T1000 (cell line): Measurements from ENCODE around the gene ZNF524.
A peak's percentile ranks its signal among the peaks of the same experiment; 100 is the strongest.

Source experiments
- DNase-seq: peaks from one replicate; lab custom pipeline; 2025; ENCODE audit warnings: mixed read lengths; lab: John Stamatoyannopoulos, UW

ZNF524 gene

DNA sequence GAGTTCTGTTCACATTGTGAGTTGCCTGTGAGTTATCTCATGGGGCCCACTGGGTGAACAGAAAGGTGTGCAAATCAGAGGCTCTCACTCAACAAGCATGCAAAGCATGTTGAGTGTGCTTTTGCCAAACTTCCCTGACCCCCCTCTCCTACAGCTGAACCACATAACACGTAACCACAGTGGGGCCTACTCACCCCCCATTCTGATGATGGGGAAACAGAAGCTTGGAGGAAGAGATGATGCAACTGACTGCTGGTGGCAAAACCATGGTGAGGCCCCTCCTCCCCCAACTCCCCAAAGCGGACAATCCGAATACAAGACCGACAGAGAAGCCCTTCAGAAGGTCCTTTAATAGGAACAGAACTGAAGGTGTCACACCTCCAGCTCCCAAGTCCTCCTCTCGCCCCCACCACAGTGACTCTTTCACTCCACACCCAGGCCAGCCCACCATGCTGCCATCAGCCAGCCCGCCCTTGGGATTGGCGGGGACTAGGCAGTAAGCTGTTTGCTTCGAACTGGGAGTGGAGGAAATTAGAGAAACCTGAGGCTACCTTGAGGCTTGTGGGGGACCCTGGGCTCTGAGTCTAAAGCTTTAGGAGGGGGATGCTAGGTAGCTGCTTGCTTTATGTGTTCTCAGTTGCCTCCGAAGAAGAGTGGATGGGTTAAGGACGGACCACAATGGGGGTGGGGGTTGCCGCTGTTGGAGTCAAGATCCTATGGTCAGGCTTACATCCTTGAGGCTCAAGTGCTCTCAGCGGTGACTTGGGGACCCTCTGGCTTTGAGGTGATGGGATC is 20.5 kb downstream of the ZNF524 start:
- DNase-seq = no peak

GRCh38 chr19:55621205-55621672 is 21.2 kb downstream of the ZNF524 start:
- DNase-seq = no peak

GRCh38 chr19:55621673-55622231 is 21.7 kb downstream of the ZNF524 start:
- DNase-seq = no peak

DNA sequence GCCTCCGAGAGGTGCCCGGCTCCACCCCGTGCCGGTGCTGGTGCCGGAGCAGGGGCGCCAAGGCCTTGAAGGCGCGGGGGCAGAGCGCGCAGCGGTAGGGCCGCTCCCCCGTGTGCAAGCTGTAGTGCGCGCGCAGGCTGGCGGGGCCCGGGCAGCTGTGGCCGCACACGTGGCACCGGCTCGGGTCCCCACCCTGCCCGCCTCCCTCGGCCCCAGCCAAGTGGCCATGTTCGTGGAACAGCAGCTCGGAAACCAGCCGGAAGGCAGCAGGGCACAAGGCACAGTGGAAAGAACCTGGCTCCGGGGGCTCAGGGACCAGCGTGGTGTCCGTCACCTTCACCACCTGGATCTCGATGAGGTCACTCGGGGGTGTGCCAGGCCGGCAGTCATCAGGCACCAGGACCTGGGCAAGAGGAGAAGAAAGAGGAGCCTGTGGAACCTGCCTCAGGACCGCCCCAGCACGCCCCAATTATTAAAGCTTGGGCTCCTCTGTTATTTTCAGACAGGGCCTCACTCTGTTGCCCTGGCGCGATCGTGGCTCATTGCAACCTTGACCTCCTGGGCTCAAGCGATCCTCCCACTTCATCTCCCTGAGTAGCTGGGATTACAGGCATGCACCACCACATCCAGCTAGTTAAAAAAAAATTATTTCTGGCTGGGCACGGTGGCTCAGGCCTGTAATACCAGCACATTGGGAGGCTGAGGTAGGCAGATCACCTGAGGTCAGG is 22.3 kb downstream of the ZNF524 start:
- no peak for DNase-seq

GRCh38 chr19:55623130-55623529 is 23.0 kb downstream of the ZNF524 start:
- no peak for DNase-seq

- DNase-seq = no peak
These were observed 23.5 kb downstream of the ZNF524 start for GRCh38 chr19:55623561-55623960.

DNA sequence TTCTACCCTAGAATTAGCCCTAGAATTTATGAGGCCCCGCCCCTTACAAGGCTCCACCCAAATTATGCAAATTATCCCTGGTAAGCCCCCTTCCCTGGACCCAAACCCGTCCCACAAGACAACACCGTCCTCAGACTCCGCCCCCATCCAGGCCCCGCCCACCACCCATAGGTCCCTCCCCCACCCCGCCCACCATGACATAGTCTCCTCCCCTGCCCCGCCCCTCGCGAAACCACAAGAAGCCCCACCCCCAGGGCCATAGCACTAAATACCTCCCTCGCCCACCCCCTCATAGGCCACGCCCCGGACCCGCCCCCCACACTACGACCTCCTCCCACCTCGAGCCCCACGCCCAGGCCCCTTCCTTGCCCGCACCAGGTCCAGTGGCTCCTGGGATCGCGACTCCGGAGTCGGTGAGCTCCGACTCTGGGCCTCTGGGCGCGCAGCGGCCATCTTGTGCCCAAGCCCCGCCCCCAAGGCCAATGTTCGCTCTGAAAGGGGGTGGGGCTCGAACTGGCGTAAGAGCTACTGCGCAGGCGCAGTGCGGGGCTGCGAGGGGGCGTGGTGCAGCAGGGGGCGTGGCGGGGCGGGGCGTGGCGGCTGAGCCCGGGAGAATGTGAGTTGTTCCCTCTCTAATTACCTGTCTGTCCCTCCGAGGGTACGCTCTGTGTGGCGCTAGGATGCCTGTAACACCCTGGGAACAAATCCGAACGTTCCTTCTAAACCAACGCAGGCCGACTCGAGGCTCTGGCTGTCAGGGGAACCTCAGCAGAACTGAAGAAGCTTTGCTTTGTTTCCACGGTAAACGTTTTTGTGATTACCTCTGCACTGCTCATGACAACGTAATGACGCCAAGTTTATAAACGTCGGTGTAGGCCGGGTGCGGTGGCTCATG is 24.3 kb downstream of the ZNF524 start, which contains the start of gene ZNF784:
Gene ZNF784, minus strand, starts transcription at position 458 of the 895 bp plus-strand sequence. Its CDS starts 5 bp downstream, at position 453.
- DNase-seq = peak; percentile 92

GRCh38 chr19:55625004-55625326 is 24.9 kb downstream of the ZNF524 start:
- no peak for DNase-seq

DNA sequence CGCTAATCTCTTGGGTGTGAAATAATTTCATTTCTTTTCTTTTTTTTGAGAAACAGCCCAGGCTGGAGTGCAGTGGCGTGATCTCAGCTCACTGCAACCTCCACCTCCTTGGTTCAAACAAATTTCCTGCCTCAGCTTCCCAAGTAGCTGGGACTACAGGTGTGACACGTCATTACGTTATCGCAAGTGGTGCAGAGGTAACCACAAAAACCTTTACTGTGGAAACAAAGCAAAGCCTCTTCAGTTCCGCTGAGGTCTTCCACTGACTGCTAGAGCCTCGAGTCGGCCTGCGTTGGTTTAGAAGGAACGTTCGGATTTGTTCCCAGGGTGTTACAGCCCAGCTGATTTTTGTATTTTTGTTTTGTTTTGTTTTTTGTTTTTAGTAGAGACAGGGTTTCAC is 26.3 kb downstream of the ZNF524 start:
- no peak for DNase-seq

DNA sequence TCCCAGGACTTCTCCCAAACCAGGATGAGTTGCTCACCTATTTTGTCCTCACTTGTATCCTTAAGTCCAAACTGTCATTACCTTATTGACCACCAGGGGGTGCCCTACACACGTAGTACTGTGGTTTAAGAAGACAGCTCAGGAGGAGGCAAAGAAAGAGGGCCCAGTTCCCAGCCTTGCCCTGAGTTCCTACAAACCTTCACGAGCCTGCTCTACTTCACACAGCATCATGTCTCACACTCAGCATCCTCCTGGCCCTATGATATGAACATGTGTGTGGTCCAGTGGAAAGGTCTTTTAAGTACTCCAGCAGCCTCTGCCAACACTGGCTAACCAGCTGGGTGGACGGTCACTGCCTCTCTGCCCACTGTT is 32.4 kb downstream of the ZNF524 start:
- peak; percentile 71 for DNase-seq

- DNase-seq = no peak
These were observed 33.8 kb downstream of the ZNF524 start for GRCh38 chr19:55633861-55634260.

- DNase-seq = no peak
These were observed 35.2 kb downstream of the ZNF524 start for GRCh38 chr19:55635334-55635717.

GRCh38 chr19:55635856-55636440 is 35.9 kb downstream of the ZNF524 start:
- no peak for DNase-seq

DNA sequence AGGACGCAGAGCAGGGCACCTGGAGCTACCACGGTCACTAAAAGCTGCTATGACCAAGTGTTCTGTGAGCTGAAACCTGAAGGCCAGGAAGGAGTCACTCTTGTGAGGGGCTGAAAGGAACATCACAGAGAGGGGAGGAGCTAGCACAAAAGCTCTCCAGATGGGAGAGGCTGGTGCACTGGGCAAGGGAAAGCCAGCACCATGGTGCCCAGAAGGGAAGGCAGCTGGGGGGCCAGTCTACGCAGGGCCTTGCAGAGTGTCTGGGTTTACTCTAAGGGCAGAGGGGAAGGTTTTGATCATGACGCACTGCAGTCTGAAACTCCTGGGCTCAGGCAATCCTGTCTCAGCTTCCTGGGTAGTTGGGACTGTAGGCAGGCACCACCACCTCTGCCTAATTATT is 36.6 kb downstream of the ZNF524 start:
- no peak for DNase-seq

DNA sequence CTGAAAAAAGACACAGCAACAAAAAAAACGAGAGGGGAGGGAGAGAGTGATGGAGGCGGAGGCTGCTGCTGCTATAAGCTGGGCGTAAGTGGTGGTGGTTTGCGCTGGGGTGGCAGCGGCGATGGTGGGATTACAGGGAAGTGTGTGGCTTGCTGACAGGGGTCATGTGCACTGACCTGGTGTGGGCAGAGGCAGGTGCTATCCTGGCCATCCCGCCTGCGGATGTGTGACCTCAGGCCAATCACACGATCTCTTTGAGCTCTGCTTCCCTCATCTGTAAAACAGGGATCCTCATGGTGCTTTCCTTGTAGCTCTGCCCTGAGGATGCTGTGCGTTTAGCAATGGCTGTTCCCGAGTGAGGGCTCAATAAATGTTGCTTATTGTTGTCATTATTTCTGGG is 37.4 kb downstream of the ZNF524 start:
- no peak for DNase-seq

- DNase-seq = peak; percentile 6
These were observed 38.8 kb downstream of the ZNF524 start for GRCh38 chr19:55638864-55639359.

GRCh38 chr19:55640043-55640576 is 40.0 kb downstream of the ZNF524 start:
- DNase-seq = no peak

DNA sequence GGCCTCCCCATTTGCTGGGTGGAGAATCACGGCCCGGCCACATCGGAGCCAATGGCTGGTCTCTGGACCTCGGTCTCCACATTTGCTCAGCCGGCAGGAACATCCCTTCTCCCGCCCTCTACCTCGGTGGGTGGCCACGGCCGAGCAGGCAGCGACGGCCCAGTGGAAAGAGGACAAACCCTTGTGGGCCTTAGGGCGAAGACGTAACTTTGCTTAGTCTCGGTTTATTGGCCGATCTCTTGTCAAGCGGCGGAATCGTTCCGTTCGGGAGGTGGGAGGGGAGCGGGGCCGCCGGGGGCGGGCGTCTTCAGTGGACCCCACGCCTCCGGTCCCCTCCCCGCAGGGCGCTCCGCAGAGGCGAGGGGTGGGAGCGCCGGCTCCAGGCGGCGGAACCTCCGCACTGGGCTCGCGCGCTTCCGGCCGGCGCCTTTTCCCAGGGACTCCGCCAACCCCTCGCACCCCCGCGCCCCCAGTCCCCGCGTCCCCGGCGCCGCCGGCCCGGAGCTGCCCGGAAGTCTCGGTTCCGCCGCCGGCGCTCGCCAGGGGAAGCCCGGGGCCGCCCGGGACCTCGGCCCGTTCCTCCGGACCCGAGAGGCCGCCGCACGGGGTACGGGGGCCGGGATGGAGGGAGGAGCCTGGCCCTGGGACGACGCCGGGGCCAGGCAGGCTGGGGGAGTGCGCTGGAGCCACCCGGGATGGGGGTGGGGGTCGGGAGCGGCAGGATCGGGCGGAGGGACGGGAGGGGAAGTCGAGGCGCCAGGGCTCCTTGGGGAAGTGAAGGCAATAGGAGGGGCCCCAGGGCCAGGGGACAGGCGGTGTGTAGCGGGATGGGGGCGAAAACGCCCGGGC is 40.7 kb downstream of the ZNF524 start, which contains the start of gene ZNF580:
Gene ZNF580, plus strand, starts transcription at position 426 of the 849 bp plus-strand sequence. CDS start 1,507 bp downstream, outside the sequence.
- peak; percentile 58 for DNase-seq

DNA sequence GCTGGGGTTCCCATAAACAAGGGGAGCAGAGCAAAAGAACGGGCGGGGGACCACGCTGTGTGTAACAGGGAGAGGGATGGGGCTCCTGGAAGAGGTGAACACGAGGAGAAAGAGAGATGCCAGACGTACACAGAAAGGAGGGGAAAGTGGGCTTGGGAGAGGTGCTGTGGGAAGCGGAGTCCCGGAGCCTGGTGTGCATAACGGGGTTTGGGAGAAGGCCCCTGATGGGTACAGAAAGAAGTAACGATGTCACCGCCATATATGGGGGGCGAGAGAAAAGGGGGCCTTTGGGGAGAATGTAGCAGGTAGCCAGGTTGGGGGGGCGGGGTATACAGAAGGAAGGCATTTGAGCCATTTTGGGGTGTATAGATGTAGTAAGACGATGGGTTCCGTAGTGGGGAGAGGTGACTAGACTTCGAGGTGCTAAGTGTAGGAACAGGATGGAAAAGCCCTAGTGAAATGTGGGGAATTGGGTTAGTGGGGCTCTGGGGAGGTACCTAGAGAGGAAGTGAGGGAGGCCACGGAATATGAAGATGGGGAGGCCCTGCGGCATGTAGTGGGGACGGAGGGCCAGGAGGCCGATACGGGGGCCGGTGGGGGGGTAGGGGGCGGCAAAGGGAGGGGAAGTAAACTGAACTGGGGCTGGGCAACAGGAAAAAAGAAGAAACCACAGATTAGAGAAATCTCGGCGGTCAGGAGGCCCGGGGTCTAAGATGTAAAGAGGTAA is 41.5 kb downstream of the ZNF524 start:
- DNase-seq = no peak
